GM19324 (cell line): Measurements from ENCODE around the gene LRRC40.

ENCODE experiments used
- ATAC-seq: cut with Tn5 transposase; IDR thresholded peaks from one replicate; pipeline ENCODE4 v1.9.1; 2021; ENCODE audit warnings: mild to moderate bottlenecking, moderate library complexity; ENCODE audit not compliant: unreplicated experiment, low FRiP score

The LRRC40 gene

DNA sequence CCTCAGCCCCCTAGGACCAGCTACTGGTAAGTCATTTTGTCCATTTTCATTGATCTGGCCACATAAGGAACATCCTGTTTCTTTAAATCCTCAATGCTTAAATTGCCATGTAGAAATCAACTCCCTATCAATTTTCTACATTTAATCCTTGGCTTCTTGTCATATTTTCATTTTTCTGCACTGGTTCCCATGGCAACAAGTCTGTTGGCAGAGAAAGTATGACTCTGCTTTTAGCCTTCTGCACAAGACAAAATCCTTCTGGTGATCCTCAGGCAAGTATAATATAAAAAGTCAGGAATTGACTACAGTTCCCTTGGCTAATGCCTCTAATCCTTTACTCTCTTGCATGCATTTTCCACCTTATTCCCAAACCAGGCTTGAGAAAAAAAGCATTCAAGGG lies 65.0 kb downstream of the LRRC40 start:
- no peak for ATAC-seq

DNA sequence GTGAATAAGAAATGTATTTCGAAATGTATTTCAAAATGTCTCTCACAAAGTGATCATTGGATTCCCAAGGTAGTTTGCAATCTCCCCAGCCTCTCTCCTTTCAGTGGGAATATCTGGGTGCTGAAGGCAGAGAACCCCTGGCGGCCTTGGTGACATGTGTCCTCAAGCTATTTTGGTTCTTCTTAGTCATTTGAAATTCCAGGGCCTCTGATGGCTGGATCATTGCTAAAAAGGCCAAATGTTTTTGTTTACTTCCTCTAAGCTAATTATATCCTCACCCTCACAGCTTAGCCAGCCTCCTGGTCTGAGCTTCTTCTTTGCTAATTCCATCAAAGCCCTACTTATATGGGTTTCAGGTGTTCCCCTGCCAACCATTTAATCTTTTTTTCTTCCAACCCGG lies 71.2 kb downstream of the LRRC40 start:
- no peak for ATAC-seq

DNA sequence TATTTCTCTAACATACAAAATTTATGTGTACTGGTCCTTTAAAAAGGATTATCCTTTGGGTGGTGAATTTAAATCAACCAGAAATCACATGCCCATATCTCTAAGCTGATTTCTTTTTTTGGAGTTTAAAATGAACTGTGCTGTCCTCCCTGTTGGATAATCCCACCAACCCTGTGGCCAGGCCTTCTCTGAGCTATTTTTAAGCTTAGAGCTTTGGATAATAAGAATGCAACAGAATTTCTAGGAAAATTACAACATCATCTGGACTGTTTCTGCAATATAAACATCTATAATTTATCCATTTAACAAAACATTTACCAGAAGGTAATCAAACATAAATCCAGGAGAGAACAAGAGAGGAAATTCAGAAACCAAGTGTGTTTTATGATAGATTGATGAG lies 88.3 kb downstream of the LRRC40 start:
- ATAC-seq = no peak

DNA sequence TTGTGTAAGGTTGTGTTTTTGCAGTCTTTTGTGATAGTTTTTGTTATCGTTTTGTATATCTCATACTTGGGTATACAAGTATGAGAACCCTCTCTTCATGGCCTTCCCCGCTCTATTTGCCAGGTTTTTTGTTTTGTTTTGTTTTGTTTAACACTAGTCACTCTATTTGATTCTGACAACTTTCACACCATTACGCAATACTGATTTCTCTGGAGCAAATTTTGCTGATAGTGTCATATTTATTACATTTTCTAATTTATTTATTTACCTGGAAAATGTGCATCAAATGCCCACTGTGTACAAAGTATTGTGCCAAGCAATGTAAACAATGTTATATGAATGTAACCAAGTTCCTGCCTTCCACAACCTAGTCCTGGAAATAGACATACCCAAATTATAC lies 90.1 kb downstream of the LRRC40 start:
- no peak for ATAC-seq

DNA sequence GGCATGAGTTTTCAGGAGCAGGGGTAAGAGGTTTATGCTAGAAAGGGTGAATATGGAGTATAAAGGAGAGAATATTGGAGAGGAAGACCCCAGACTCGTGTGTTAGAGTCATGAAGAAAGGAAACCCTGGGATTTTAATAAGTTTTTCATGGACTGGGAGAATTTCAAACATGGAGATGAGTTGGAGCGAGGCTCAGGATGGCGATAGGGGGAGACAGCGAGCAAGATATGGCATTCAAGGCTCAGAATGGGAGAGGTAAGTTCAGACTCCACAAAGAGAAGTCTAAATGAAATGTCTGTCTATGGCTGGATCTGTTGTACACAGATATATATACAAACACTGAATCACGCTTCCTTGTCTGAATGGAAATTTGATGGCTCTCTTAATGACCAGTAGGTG lies 92.5 kb downstream of the LRRC40 start:
- no peak for ATAC-seq

DNA sequence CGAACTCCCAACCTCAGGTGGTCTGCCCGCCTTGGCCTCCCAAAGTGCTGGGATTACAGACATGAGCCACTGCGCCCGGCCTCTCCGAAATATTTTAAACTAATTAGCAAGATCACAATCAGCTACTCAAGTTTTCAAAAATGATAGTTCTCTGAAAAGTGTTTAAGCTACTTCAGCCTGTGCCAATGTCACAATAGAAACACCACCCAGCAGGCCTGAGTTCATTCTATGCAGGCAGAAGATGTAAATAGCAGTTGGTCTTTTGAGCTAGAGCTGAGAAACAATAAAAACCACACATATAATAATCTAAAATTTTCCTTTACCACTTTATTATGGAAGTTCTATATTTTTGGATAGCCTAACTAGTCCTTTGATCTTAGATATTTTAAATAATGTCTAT lies 96.1 kb downstream of the LRRC40 start:
- no peak for ATAC-seq

DNA sequence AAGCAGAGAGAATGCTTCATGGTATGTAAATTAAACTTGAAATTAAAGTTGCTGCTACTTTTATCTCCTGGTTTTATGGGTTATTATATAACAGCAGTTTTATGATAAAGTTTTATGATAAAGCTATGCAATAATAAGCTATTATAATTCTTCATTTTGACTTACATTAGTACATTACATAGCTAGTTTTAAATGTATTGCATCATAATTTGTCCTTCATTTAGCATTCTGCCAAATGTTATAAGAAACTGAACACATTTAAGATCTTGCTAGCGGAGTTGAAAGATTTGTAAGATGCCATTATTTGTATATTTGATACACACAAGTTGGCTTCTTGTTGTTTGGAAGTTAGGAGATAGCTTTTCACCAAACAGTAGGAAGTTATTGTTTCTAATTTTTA lies 101.6 kb downstream of the LRRC40 start:
- ATAC-seq = no peak

DNA sequence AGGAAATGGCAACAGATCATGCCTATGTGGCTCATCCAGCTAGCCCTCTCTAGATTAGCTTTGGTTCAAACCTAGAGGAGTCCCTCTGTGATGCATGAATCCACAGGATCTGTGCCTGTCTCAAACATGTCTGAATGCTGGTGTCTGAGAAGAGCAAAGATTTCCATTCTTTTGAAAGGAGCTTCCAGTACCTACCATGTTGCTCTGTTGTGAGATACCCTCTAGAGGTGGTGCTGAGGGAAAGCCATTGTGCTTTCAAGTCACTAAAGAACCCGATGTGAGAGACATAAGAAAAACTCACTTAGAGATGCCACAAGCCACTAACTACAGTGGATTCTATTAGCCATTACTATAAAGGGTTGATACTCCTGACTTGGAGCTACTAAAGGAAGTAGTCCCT lies 103.6 kb downstream of the LRRC40 start:
- no peak for ATAC-seq

DNA sequence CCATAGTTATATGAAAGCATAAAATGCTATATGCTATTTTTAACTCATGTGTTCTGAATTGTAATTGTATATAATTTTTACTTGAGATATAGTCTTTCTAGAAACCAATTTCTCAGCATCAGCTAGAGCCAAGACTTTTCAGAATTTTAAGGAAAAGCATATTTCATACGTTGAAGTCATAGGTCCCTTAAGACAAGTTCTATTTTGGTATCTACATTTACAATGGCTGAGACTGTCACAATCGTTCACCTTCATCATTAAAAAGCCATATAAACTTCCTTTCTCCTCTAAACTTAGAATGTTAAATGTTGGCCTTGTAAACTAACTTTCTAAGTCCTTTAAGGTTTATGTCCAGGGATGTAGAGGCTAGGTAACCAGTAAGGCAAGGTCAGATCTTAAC lies 104.1 kb downstream of the LRRC40 start:
- no peak for ATAC-seq
